Dermis blood vessel endothelial cell (primary cell): Measurements from ENCODE around the gene MKRN2OS. TPM values are rescaled to one million over a fixed set of nuclear protein-coding genes. Genes with fewer than 3 reads are reported as not detected.
"Not testable (repeated sequence)": the region's sequence is repeated elsewhere in the genome, so short reads cannot be mapped to it uniquely, and the experiment has no call there.

Experiments used
- DNase-seq: peaks from one replicate; pipeline ENCODE4 v3.0.0; 2010
- total RNA-seq: library from RNA; depleted of rRNA; stranded (reverse); fragments of >200 nt; gene quantifications from 2 replicates; pipeline ENCODE4 v1.2.3, GENCODE V29; 2014

The MKRN2OS gene
- total RNA-seq, 1 donor from 2014 or later = not detected

DNA sequence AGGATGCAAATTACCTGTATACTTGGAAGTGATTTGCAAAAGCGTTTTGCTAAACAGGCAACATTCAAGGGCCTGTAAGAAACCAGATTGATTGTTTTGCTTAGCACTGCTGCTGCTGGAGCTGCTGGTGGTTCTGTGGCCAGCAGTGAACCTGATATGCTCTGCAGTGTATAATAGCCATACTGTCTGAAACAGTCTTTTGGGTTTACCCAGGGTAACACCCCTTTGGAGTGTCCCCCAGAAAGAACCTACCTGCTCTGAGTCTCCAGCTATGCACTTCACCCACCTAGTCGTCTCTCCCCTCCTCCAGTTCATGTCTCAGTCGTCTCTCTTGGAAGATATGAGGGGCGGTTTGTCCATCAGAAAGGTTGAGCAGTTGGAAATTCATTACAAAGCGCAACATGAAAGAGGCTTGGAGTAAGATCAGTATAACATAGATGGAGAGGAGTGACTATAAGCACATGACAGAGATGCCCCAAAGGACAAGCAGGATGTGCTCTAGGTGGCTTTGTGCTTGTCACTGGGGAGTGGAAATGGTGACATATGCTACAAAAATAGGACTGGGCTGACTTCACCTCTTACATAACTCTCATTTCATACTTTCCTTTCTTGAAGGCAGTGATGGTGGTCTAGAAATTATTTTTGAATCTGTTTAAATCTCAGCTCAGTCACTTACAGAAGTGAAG is 15.3 kb upstream of the MKRN2OS start:
- DNase-seq = no peak

DNA sequence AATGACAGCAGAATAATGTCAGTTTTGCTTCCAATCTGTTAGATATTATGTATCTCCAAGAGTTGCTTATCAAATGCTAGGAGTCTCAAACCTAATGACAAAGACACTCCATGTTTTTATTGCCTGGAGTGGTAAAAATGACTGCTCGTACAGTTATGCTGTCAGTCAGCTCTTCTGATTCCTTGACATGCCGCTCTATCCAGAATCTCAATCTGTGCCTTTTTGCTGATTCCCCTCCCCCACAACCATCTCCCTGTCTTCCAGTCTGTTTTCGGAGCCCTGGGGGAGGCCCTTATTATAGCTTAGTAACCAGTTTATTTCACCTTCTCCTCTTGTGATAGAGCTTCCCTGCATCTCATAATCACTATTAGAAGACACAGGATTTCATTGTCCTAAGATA is 14.2 kb upstream of the MKRN2OS start:
- DNase-seq = no peak

DNA sequence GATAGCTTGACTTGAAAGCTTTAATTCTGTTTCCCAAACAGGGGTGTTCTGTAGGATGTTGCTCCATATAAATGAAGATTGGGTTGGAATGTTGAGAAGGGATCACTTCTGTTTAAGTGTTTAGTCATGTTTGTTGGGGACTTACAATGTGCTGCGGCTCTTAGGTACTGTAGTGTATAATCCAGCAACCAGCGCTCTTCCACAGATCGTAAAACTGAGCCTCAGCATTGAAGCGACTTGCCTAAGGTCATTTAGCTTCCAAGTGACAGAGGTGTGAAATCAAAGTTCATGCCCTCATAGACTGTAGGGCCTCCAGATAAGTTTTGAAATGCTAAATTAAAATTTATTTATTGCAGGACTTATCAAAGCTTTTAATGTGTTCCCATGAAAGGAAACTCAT is 13.4 kb upstream of the MKRN2OS start:
- DNase-seq = no peak

DNA sequence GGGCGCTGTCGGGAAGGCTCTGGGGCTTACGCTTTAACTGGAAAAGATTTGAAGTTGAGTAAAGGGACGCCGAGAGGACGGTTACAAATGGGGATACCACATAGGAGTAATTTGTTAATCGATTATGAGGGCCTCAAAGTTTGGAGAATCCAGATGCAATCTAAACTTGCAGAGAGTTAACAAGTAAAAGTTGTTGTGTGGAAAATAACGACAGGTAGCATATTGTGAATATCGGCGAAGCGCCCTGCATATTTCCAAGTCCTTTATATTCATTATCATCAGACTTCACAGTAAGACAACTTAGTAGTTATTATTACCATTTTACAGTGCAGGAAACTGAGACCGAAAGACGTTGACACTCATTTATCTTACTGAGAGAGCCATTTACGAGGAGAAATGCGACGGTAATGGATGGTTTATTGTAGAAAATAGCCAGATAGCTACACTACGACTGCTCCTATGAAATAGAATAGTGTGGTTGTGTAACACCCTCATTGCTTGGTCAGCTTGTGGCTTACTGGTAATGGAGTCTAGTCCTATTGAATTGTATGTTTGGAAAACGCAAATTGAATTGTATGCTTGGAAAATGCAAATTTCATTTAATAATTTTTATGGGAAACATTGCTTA is 12.3 kb upstream of the MKRN2OS start:
- DNase-seq = no peak

DNA sequence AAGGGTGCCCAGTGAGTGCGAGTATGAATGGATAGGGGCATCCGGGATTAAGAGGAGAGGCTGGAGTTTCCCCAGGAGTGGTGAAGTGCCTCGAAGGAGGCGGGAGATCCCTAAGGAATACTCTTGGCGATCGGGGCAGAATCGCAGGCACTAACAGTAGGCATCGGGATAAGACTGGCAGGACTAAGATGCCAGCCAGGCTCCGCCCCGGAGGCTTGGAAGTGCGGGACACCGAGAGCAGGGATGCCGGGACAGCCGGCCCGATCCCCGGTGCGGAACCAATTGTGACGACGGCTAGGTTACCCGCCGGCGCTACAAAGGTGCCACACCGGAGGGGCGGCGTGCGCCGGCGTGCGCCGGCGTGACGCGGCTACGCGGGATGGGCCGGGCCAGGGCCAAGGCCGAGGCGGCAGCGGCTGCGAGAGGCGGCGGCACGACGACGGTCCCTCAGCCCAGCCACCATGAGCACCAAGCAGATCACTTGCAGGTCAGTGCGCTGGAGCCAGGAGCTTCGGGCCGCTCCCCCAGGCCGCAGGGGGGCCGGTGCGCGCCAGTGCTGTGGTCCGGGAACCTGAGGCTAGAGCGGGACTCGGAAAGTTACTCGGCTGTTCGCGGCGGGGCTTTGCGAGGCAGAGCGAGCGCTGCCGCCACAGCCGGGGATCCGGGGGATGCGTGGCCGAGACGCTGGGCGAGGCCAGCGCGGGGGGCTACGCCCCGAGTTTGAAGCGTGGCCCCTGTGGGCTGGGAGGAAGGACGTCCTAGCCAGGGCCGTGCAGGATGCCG is 11.6 kb upstream of the MKRN2OS start, which contains the start of gene MKRN2:
Gene MKRN2, plus strand, starts transcription at position 398 of the 783 bp plus-strand sequence. Its CDS starts 64 bp downstream, at position 462.
- peak; percentile 93 for DNase-seq

DNA sequence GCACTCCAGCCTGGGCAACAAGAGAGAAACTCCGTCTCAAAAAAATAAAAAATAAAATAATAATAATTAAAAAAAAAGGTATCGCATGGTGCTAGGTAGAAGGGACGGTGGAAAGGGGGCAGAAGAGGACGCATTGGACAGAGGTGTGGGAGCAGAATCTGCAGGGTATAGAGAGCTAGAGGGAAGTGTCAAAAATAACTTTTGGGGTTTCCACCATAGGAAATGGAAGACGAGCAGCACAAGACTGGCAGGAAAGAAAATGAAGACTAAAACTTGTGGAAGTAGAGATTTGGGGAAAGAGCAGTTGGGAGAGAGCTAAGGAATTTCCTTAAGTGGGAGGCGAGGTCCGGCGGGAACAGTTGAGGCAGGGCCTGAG is 11.0 kb upstream of the MKRN2OS start:
- no peak for DNase-seq

DNA sequence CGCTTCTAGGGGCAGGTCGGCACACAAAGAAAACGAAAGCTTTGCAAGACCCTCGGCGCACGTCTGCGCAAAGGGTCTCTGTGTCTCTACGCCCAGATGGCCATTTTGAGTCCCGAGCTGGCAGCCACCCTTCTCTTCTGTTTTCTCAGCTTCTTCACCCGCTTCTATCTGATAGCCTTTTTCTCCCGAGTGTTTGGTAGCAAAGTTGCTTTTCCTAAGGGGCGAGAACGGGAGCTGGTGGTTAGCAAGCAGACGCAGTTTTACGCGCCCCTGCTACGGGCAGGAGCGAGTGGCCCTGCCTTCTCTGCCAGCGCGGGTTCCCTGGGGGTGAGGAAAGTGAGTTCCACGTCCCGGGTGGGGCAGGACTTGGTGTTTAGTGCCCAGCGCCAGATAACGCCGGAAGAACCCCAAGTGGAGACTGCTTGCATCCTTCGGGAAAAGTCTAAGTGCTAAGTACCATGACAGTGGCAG is 8.7 kb upstream of the MKRN2OS start:
- DNase-seq = peak; percentile 53

DNA sequence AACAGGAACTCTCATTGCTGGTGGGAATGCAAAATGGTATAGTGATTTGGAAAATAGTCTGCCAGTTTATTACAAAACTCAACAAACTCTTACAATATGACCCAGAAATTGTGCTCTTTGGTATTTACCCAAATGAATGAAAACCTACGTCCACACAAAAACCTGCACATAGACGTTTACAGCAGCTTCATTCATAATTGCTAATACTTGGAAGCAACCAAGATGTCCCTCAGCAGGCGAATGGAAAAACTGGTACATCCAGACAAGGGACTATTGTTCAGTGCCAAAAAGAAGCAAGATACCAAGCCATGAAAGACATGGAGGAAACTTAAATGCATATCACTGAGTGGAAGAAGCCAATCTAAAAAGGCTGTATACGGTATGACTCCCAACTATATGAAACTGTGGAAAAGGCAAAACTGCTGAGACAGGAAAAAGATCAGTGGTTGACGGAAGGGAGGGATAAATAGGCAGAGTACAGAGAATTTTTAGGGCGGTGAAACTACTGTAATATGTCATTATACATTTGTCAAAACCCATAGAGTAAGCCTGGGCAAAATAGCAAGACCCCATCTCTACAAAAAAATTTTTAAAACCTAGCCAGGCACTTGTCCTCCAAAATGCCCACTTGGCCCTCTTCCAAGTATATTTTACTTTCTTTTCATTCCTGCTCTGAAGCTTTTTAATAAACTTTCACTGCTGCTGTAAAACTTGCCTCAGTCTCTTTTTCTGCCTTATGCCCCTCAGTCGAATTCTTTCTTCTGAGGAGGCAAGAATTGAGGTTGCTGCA is 4.9 kb upstream of the MKRN2OS start:
- DNase-seq = no peak

DNA sequence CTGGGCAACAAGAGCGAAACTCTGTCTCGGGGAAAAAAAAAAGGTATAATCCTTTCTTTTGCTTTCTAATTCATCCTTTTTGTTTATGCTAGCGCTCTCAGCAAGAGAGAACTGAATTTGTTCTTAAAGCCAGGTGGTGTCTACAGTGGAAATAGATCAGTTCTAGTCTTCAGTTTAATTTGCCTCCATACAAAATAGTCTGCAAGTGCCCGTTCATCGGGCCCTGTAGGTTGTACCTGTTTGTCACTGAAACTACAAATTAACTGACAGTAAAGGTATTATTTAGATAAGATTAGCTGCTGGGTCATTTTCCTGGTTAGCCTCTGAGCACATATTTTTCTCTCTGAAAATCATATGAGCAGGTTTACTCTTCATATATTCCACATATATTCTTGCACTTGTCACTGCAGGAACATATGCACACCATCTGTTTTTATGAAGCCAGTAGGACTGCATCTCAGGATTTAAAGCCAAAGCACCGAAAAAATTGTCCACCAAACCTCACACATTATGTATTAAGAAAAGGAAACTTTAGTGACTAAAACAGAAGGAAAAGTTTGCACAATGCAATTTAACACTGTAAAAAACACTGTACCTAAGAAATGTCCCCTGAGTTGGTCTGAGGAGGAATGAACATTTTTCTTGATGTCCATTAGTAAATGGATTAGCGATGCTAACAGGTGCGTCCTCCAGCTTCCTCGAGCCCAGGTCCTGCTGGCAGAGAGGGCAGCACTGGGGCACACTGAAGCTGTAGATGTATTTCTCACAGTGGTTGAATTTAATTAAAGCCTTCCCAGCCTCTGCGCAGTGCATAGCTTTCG is 437 bp downstream of the MKRN2OS start:
- DNase-seq = no peak

DNA sequence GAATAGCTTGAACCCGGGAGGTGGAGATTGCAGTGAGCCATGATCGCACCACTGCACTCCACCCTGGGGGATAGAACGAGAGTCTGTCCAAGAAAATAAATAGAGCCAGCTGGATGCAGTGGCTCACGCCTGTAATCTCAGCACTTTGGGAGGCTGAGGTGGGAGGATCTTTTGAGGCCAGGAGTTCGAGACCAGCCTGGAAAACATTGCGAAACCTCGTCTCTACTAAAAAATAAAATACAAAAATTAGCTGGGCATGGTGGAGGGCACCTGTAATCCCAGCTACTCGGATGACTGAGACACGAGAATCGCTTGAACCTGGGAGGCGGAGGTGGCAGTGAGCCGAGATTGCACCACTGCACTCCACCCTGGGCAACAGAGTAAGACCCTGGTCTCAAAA is 1.8 kb downstream of the MKRN2OS start:
- not testable (repeated sequence) for DNase-seq

DNA sequence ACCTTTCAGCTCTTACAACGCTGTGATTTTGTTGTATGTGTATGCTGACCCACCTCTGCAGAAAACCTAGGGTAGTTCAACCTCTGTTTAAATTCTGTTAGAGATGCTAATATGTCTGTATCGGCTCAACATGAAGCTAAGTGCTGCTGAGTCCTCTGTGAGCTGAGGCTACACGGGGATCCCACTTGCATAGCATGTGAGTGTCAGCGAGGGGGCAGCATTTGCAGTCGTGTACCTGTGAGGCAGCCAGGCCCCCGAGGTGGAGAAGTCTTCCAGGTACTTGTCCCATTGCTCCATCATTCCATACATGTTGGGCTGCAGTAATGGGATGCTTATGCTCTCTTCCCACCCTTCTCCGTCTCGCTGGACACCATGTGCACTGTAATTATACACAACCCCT is 3.7 kb downstream of the MKRN2OS start:
- peak; percentile 25 for DNase-seq

DNA sequence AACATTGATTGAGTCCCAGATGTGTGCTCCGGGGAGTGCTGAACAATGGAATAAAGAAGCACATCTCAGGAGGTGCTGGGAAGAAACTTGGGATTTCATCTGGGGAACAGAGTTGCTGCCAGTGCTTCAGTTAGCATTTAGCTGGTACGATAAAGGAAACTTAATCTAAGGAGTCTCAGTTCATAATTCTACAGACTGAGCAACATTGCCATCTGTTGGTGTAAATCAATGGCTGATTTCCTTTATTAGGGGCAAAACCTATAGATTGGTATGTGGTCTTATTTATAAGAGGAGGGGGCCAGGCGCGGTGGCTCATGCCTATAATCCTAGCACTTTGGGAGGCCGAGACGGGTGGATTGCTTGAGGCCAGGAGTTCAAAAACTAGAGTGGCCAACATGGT is 8.9 kb downstream of the MKRN2OS start:
- DNase-seq = peak; percentile 24

DNA sequence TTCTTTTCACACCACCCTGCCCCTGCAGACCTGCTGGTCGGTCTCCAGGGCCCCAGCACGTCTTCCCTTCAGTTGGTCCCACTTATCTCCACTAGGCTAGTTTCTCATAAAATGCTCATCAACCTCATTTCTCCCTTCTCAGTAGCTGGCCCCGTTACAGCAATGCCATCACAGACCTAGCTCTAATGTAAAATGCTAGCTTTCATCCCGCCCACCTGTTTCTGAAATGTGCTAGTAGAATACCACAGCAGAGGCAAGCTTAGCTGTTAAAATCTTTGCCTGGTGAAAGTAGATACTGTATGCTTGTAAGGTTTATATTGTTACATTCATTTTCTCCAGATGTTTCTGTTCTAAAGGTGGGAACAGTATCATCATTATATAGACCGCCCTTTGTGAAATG is 13.1 kb downstream of the MKRN2OS start:
- DNase-seq = no peak

DNA sequence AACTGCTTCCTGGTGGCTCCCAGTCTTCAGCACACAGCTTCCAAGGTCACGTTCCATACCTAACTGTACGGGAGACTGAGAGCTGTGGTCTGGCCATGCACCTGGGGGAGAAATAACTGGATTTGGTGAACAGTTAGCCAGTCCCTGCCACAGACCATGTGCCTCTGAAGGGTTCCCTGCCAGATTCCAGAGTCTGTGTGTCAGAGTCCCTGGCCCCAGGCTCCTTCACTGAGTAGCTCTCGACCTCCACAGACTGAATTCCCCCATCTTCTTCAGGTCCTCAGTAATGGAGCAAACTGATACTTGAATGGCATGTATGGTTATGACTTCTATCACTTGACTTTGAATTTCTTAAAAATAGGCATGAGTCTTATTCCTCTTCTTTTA is 17.5 kb downstream of the MKRN2OS start:
- no peak for DNase-seq

DNA sequence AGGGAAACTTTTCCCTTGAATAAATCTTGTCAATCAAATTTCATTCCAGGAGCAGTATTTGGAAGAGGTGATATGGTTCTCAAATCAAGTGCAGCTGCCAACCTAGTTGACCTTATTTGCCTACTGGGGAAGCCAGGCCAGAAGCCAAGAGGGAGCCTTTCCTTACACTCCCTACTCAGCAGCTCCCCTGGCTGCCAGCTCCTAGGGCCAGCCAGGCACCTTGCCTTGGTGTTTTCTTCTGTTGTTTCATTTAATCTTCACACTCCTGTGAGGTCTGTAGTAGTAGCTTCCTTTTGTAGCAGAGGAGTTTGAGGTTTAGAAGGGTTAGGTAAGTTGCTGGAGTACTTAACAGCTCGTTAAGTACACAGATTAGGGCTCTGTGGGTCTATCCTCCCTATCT is 22.6 kb downstream of the MKRN2OS start:
- no peak for DNase-seq

DNA sequence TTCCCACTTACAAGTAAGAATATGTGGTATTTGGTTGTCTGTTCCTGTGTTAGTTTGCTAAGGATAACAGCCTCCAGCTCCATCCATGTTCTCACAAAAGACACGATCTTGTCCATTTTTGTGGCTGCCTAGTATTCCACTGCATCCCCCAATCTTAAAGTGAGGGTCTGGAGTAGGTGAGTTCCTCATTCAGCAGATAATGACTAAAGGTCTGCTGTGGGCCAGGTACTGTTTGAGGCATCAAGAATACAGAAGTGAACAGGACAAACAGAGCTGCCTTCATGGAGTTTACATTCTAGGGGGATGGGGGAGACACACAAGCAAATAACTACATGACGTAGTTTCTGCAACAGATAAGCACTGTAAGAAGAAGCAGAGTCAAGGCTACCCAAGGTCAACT is 24.3 kb downstream of the MKRN2OS start:
- DNase-seq = no peak

DNA sequence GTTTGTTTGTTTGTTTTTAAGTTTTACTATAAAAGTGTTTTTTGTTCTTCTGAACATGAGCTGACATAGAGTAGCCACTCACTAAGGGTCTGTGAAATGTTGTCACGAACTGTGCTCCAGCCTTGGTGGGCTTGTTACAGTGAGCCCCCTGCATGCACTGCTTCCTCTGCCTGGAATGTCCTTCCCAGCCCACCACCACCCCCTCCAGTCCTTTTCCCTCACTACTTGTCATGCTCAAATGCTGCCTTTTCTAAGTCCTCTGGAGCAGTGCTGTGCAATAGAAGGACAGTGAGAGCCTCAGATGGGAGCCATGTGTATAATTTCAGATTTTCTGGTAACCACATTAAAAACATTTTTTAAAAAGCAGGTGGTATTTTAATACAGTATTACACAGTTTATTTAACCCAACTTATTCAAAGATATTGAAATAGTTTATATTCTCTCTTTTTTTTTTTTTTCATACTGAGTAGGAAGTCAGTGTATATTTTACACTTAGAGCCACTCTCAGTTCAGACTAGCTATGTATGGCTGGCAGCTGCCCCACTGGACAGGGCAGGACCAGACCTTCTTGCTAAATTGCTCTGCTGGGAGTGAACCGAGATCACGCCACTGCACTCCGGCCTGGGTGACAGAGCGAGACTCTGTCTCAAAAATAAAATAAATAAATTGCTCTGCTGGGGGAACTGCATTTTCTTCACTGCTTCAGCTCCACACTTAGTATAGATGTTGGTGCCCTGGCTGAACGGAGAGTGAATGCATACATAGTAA is 26.9 kb downstream of the MKRN2OS start:
- DNase-seq = no peak

DNA sequence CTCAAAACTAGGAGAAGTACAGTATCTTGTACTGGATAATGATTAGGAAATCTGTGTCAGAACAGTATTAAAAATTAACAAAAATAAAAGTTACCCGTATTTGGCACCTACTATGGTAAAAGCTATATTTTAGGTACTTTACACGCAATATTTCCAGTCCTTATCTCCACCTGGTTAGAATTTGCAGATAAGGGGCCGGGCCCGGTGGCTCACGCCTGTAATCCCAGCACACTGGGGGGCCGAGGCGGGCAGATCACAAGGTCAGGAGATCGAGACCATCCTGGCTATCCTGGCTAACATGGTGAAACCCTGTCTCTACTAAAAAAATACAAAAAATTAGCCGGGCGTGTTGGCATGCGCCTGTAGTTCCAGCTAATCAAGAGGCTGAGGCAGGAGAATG is 28.4 kb downstream of the MKRN2OS start:
- no peak for DNase-seq

DNA sequence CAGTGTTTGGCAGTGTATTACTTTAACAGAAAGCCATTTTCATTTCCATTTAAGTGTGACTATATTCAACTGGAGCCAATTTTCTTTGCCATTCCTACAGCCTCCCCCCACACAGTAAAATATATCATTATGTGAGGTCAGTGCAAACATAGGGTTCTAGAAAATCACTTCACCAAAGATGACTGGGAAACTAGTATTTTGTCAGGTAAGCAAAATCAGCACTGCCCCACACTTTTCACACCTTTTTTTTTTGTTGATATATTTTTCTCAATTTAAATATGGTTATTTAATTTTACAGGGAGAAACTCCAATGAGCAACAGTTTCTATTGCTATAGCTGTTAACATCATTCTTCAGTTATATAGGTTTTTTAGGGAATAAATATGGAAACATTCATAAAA is 29.7 kb downstream of the MKRN2OS start:
- DNase-seq = no peak

DNA sequence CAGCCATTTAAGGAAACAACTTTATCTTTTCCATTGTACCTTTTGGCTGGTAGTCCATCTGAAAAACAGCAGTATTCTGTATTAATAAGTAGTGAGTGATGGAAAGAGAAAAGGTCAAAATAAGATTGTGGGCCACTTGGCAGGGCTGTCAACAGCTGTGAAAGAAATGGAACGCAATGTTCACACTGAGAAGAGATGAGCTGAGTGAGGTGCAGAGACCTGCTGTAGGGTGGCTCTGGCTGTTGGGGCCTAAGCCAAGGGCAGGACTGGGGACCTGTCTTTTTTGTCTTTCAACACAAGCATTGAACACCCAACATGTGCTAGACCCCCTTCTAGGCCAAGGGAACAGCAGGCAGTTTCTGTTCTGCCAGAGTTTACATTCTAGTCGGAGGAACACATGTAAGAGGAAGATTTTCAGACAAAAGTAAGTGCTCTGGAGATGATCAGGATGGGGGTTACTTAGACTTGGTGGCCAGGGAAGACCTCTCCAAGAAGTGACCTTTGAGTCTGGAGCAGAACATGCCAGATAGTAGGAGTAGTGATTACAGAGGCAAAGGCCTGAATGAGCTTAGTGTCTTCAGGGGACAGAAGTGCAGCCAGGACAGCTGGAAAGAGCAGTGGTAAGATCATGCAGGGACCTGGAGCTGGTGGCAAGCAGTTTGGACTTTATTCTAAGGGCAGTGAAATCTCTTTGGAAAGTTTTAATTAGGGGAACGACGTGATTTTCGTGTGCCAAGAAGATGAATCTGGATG is 31.4 kb downstream of the MKRN2OS start:
- DNase-seq = no peak
